Hepatocyte (in vitro differentiated cells): Measurements from ENCODE around the gene POTEI.
"Not testable (repeated sequence)": the region's sequence is repeated elsewhere in the genome, so short reads cannot be mapped to it uniquely, and the experiment has no call there.

Experiments
- EZH2 ChIP-seq: fragments of 200-600 bp; sonication (generic); IDR thresholded peaks from 2 replicates; pipeline ENCODE4 v1.6.1; 2016; ENCODE audit warnings: antibody characterized with exemption, mild to moderate bottlenecking, borderline replicate concordance
- TF ChIP-seq, protein P1 (sequence below): fragments of 200-600 bp; sonication (generic); IDR thresholded peaks from 2 replicates; pipeline ENCODE4 v1.5.1; 2016; ENCODE audit warnings: antibody characterized with exemption, mild to moderate bottlenecking; ENCODE audit not compliant: poor library complexity

DNA sequence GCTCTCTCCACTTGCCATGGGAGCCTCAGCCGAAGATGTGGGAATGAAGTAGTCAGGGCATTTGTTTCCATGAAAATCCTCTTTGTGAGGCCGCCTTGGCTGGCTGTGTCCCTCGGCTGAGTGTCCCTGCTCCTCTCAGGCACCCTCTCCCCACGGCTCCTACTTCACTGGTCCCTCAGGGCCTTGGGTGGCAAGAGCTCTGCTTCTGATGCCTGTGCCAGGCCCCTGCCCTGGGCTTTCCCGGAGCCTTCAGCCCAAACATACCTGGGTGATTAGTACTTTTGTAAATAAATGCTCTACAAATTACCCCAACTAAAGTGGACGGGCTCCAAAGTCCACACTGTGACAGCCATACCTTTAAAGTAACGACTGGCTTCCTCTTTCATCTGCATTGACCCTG, 27.5 kb upstream of the POTEI start:
- TF ChIP-seq EZH2: not testable (repeated sequence)
- TF ChIP-seq, protein P1, sequence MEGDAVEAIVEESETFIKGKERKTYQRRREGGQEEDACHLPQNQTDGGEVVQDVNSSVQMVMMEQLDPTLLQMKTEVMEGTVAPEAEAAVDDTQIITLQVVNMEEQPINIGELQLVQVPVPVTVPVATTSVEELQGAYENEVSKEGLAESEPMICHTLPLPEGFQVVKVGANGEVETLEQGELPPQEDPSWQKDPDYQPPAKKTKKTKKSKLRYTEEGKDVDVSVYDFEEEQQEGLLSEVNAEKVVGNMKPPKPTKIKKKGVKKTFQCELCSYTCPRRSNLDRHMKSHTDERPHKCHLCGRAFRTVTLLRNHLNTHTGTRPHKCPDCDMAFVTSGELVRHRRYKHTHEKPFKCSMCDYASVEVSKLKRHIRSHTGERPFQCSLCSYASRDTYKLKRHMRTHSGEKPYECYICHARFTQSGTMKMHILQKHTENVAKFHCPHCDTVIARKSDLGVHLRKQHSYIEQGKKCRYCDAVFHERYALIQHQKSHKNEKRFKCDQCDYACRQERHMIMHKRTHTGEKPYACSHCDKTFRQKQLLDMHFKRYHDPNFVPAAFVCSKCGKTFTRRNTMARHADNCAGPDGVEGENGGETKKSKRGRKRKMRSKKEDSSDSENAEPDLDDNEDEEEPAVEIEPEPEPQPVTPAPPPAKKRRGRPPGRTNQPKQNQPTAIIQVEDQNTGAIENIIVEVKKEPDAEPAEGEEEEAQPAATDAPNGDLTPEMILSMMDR: not testable (repeated sequence)
